ENCODE results near the gene UBE2J2. TPM values are rescaled to one million over a fixed set of nuclear protein-coding genes. Genes with fewer than 3 reads are reported as not detected.

UBE2J2 gene
- total and polyA plus RNA-seq, 2 of the 4 experiments (the other 2 are of a cell fraction): 20.6 to 67.5 TPM

DNA sequence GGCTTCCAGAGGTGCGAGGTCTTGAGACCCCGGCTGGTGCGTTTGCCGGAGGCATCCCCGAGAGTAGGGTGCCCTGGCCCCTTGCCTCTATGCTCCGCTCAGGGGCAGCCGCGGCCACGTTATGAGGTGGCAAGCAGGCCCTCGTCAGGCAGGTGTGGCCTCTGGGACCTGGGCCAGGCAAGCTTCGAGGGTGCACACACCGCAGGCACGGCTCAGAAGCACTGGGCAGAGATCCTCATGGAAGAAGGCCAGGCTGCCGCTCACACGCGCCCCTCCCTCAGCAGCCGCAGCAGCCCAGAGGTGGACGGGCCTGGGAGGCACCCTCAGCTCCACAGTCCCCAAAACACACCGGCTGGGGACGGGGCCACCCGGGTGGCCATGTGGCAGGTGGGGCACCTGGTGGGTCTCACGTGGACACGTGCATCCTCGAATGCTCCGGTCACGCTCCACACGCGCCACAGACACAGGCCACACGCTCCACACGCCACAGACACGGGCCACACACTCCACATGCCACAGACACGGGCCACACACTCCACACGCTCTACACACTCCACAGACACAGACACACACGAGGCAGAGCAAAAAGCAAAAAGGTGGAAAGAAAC, 48.3 kb downstream of the UBE2J2 start:
- no peak for TF ChIP-seq NFE2L2 (IDR thresholded peaks at IDR 0.05; ENCODE audit: low read depth, low read length)
- peaks cover 15% of the 10 kb centered on the region for H3K9me1 ChIP-seq (ENCODE audit: insufficient read depth, low read length)
- DNase-seq (no peak), ATAC-seq (ENCODE audit: low read depth) (no peak)
- no peak overlapping the region for H2BK20ac ChIP-seq (ENCODE audit: low read depth, low read length)
- H3K4ac ChIP-seq (ENCODE audit: low read depth, low read length): no peak overlapping the region
- no peak overlapping the region for H3K4me3 ChIP-seq (ENCODE audit: insufficient read depth, low read depth, low read length)
- dilution Hi-C loops (cut with HindIII; ENCODE audit: low sequenced_read_pairs, unreplicated experiment) (no loop called here), in situ Hi-C loops (cut with MboI; ENCODE audit: low sequenced_read_pairs) (no loop called here), intact Hi-C loops (cut with micrococcal nuclease) (no loop called here)
- H3K56ac ChIP-seq (ENCODE audit: extremely low read depth, insufficient read depth, low read length): no peak overlapping the region
- H3K18ac ChIP-seq (ENCODE audit: low read depth, low read length): no peak overlapping the region
- H3K14ac ChIP-seq (replicated peaks; ENCODE audit: low read depth, low read length): no peak overlapping the region
- no peak overlapping the region for H3K9ac ChIP-seq (ENCODE audit: low read depth, low read length)
- H2AK9ac ChIP-seq (replicated peaks; ENCODE audit: low read depth, low read length, poor library complexity): no peak overlapping the region
- no peak overlapping the region for H2BK120ac ChIP-seq (ENCODE audit: low read depth, low read length)
- no peak overlapping the region for H2AK5ac ChIP-seq (ENCODE audit: low read depth, low read length)
- H3K9me3 ChIP-seq (ENCODE audit: control insufficient read depth, insufficient read depth, low read length): no peaks in the 10 kb centered on the region
- ChIA-PET POLR2A (ENCODE audit: unreplicated experiment) (no interaction called here), CTCF (no interaction called here)
- no TSS peak for BruUV-seq (replicated peaks)
- H4K5ac ChIP-seq (ENCODE audit: low read depth, low read length): no peak overlapping the region
- H3K4me2 ChIP-seq (ENCODE audit: low read depth, low read length): no peak overlapping the region
- H4K20me1 ChIP-seq (ENCODE audit: insufficient read depth, low read length): peaks cover 64% of the 10 kb centered on the region
- WGBS, 2 experiments (ENCODE audit: extremely low coverage in 2 of 2, insufficient read length in 1 of 2): 98% methylated on average over 16 of the region's 34 CpGs; no CpG with 5 or more reads in 1 of the 2 experiments
- H3K27me3 ChIP-seq (ENCODE audit: control insufficient read depth, insufficient read depth, low read length): no peaks in the 10 kb centered on the region
- peaks cover 11 to 61% of the 10 kb centered on the region in 2 experiments; a peak in 3 of 4 replicates for H3K79me1 ChIP-seq (ENCODE audit: low read depth in 1 of 2, low read length in 2 of 2)
- H4K8ac ChIP-seq (ENCODE audit: low read depth in 2 of 2, low read length in 2 of 2): no peak overlapping the region
- no peak overlapping the region for H2AFZ ChIP-seq (replicated peaks; ENCODE audit: low read length, poor library complexity)
- H3K4me1 ChIP-seq (ENCODE audit: control insufficient read depth, insufficient read depth, low read length): peaks cover 6% of the 10 kb centered on the region; the same call in 1 of the 2 replicates
- H3K27ac ChIP-seq (ENCODE audit: insufficient read depth, low read length): no peak overlapping the region
- no peak overlapping the region for H2BK5ac ChIP-seq (ENCODE audit: low read depth, low read length, poor library complexity, severe bottlenecking)
- H3K36me3 ChIP-seq (ENCODE audit: control insufficient read depth, insufficient read depth, low read length): peaks cover 70% of the 10 kb centered on the region
- no peak overlapping the region for H3K23ac ChIP-seq (ENCODE audit: low read depth, low read length)
- H4K91ac ChIP-seq (ENCODE audit: insufficient read depth, low read depth, low read length): no peak overlapping the region
- no peak overlapping the region for H2BK15ac ChIP-seq (ENCODE audit: low read depth, low read length)

Measured in IMR-90 (cell line).